H1 (cell line): ENCODE data around the gene SEC61A1. TPM values are rescaled to one million over a fixed set of nuclear protein-coding genes. Genes with fewer than 3 reads are reported as not detected.

Source experiments
- CTCF ChIA-PET: fragments of 300-600 bp; sonication (Branson Sonifier 250); formaldehyde crosslinking; loops from one replicate; lab custom pipeline; 2021; ENCODE audit not compliant: partially characterized antibody; lab: Charles Lee
- POLR2A ChIA-PET: fragments of 300-600 bp; sonication (Branson Sonifier 250); formaldehyde crosslinking; loops from one replicate; lab custom pipeline; 2021; ENCODE audit warnings: inconsistent platforms; ENCODE audit not compliant: partially characterized antibody; lab: Charles Lee
- DNase-seq, 2 experiments: peaks; one replicate each; pipeline versions ENCODE4 v3.0.0 to v3.0.0-alpha.2; 2010 to 2022; ENCODE audit warnings: low spot score in 2 of 2, low read depth in 1 of 2, mixed read lengths in 1 of 2
- FAIRE-seq: peaks from 2 replicates; lab custom pipeline; 2011; peaks lifted over from hg19 to GRCh38; lab: Jason Lieb, UNC
- H2AFZ ChIP-seq: 2 replicates; pipeline ENCODE4 v1.8.1; 2012; ENCODE audit warnings: low read length, inconsistent platforms
- H2AK5ac ChIP-seq: 2 replicates; pipeline ENCODE4 v1.6.1; 2013; ENCODE audit warnings: low read depth, low read length
- H2BK120ac ChIP-seq: replicated peaks from 2 replicates; pipeline ENCODE3; 2013; ENCODE audit warnings: low read depth, low read length, inconsistent platforms
- H2BK12ac ChIP-seq: 2 replicates; pipeline ENCODE4 v1.6.1; 2013; ENCODE audit warnings: low read depth, low read length
- H2BK15ac ChIP-seq: 2 replicates; pipeline ENCODE4 v1.6.1; 2013; ENCODE audit warnings: low read length
- H2BK20ac ChIP-seq: 2 replicates; pipeline ENCODE4 v1.6.1; 2013; ENCODE audit warnings: low read length
- H2BK5ac ChIP-seq: 2 replicates; pipeline ENCODE4 v1.6.1; 2013; ENCODE audit warnings: low read depth, low read length
- H3K14ac ChIP-seq: 2 replicates; pipeline ENCODE4 v1.6.1; 2013; ENCODE audit warnings: inconsistent platforms; ENCODE audit not compliant: insufficient read length
- H3K18ac ChIP-seq: 2 replicates; pipeline ENCODE4 v1.6.1; 2013; ENCODE audit warnings: low read length; ENCODE audit errors: extremely low read depth
- H3K23ac ChIP-seq: 2 replicates; pipeline ENCODE4 v1.6.1; 2013; ENCODE audit warnings: inconsistent platforms; ENCODE audit not compliant: insufficient read length
- H3K23me2 ChIP-seq: 2 replicates; pipeline ENCODE4 v1.6.1; 2013; ENCODE audit warnings: low read depth, low read length
- H3K27ac ChIP-seq: 2 replicates; pipeline ENCODE4 v1.6.1; 2011; ENCODE audit warnings: low read depth, low read length, inconsistent platforms
- H3K27me3 ChIP-seq, 4 experiments: replicated peaks in 1 of 4; 1 replicate in 1 of 4; 2 replicates in 3 of 4; pipeline versions ENCODE4 v1.6.1 to v1.8.1; 2011 to 2013; ENCODE audit warnings: low read length in 3 of 4, mild to moderate bottlenecking in 3 of 4, inconsistent platforms in 2 of 4, mixed read lengths in 2 of 4, moderate library complexity in 1 of 4; ENCODE audit not compliant: control insufficient read depth in 3 of 4, insufficient read depth in 3 of 4; ENCODE audit errors: extremely low read depth in 1 of 4
- H3K36me3 ChIP-seq, 4 experiments: 2 replicates each; pipeline versions ENCODE4 v1.6.1 to v1.8.1; 2011 to 2013; ENCODE audit warnings: mild to moderate bottlenecking in 4 of 4, low read length in 3 of 4, moderate library complexity in 2 of 4, control low read depth in 1 of 4, inconsistent platforms in 1 of 4; ENCODE audit not compliant: insufficient read depth in 4 of 4, control insufficient read depth in 2 of 4
- H3K4ac ChIP-seq: replicated peaks from 2 replicates; pipeline ENCODE3; 2013; ENCODE audit warnings: low read length, low read depth, mixed read lengths, inconsistent platforms; ENCODE audit not compliant: insufficient read length
- H3K4me1 ChIP-seq, 4 experiments: replicated peaks in 1 of 4; 1 replicate in 1 of 4; 2 replicates in 3 of 4; pipeline versions ENCODE4 v1.6.1 to v1.8.1; 2011 to 2013; ENCODE audit warnings: low read length in 3 of 4, inconsistent platforms in 2 of 4, mixed read lengths in 1 of 4; ENCODE audit not compliant: insufficient read depth in 4 of 4, control insufficient read depth in 3 of 4
- H3K4me2 ChIP-seq, 2 experiments: 2 replicates each; pipeline versions ENCODE4 v1.6.1 to v1.8.1; 2011 to 2013; ENCODE audit warnings: low read depth in 2 of 2, low read length in 2 of 2, control low read depth in 1 of 2, inconsistent platforms in 1 of 2, mild to moderate bottlenecking in 1 of 2; ENCODE audit not compliant: insufficient read depth in 1 of 2
- H3K4me3 ChIP-seq, 4 experiments: fragments of 200-600, 300-600 bp in 1 of 4; sonication (generic), shearing (Covaris generic), sonication (Bioruptor Twin) in 1 of 4; 2 replicates each; pipeline versions ENCODE4 v1.5.1 to v1.8.1; 2011 to 2016; ENCODE audit warnings: low read length in 4 of 4, low read depth in 3 of 4, control low read depth in 2 of 4, inconsistent platforms in 2 of 4, mild to moderate bottlenecking in 2 of 4, mixed read lengths in 1 of 4, moderate library complexity in 1 of 4; ENCODE audit not compliant: insufficient read depth in 2 of 4; ENCODE audit errors: extremely low read depth in 1 of 4
- H3K56ac ChIP-seq: replicated peaks from 2 replicates; pipeline ENCODE3; 2013; ENCODE audit warnings: low read depth, mild to moderate bottlenecking, mixed read lengths, low read length, inconsistent platforms; ENCODE audit not compliant: insufficient read length
- H3K79me1 ChIP-seq: 2 replicates; pipeline ENCODE4 v1.6.1; 2013; ENCODE audit warnings: low read depth, low read length, control low read depth
- H3K79me2 ChIP-seq, 2 experiments: 2 replicates each; pipeline versions ENCODE4 v1.6.1 to v1.8.1; 2012 to 2013; ENCODE audit warnings: low read length in 2 of 2, mild to moderate bottlenecking in 2 of 2, inconsistent platforms in 1 of 2; ENCODE audit not compliant: insufficient read depth in 2 of 2, control insufficient read depth in 1 of 2
- H3K9ac ChIP-seq, 4 experiments: replicated peaks in 1 of 4; 1 replicate in 1 of 4; 2 replicates in 3 of 4; pipeline versions ENCODE4 v1.6.1 to v1.8.1; 2011 to 2013; ENCODE audit warnings: low read depth in 3 of 4, low read length in 3 of 4, control low read depth in 2 of 4, mild to moderate bottlenecking in 2 of 4, moderate library complexity in 2 of 4, inconsistent platforms in 1 of 4; ENCODE audit errors: extremely low read depth in 1 of 4
- H3K9me3 ChIP-seq, 2 experiments: 2 replicates each; pipeline versions ENCODE4 v1.6.1 to v1.8.1; 2012 to 2013; ENCODE audit warnings: mild to moderate bottlenecking in 2 of 2, moderate library complexity in 2 of 2, control low read depth in 1 of 2, inconsistent platforms in 1 of 2, low read depth in 1 of 2, low read length in 1 of 2, mixed read lengths in 1 of 2; ENCODE audit not compliant: insufficient read depth in 2 of 2
- H4K20me1 ChIP-seq, 2 experiments: replicated peaks in 1 of 2; 2 replicates each; pipeline versions ENCODE3 to v1.8.1; 2011 to 2013; ENCODE audit warnings: inconsistent platforms in 2 of 2, low read length in 2 of 2, mild to moderate bottlenecking in 1 of 2; ENCODE audit not compliant: insufficient read depth in 2 of 2, control insufficient read depth in 1 of 2
- H4K5ac ChIP-seq: 2 replicates; pipeline ENCODE4 v1.6.1; 2013; ENCODE audit warnings: low read length, low read depth, mixed read lengths, inconsistent platforms; ENCODE audit not compliant: insufficient read length
- H4K8ac ChIP-seq: 2 replicates; pipeline ENCODE4 v1.8.0; 2013; ENCODE audit warnings: mild to moderate bottlenecking, moderate library complexity, low read length, inconsistent platforms; ENCODE audit not compliant: insufficient read depth; ENCODE audit errors: extremely low read depth
- H4K91ac ChIP-seq: replicated peaks from 2 replicates; pipeline ENCODE3; 2013; ENCODE audit warnings: low read length, mixed read lengths, inconsistent platforms; ENCODE audit not compliant: insufficient read length
- BACH1 ChIP-seq: IDR thresholded peaks from 2 replicates; pipeline ENCODE4 v1.6.1; 2012; ENCODE audit warnings: low read length, improper control_type of control experiment
- CBX5 ChIP-seq: fragments of 300-800, 300-1000 bp; sonication (generic); IDR thresholded peaks from 2 replicates; pipeline ENCODE4 v1.7.1; 2016; ENCODE audit warnings: antibody characterized with exemption, low read length, low read depth
- CEBPB ChIP-seq: IDR thresholded peaks from 2 replicates; pipeline ENCODE4 v1.6.1; 2012; ENCODE audit warnings: low read depth, low read length
- HDAC6 ChIP-seq: IDR thresholded peaks from one replicate; pipeline ENCODE4 v1.7.1; 2012; ENCODE audit warnings: low read depth, mild to moderate bottlenecking, inconsistent platforms, low read length, moderate library complexity
- JUN ChIP-seq: IDR thresholded peaks from 2 replicates; pipeline ENCODE4 v1.6.1; 2011; ENCODE audit warnings: low read depth, mild to moderate bottlenecking, improper control_type of control experiment, low read length
- KDM5A ChIP-seq: fragments of 200-600 bp; IDR thresholded peaks from 2 replicates; pipeline ENCODE4 v1.7.1; 2012; ENCODE audit warnings: mild to moderate bottlenecking, low read length, inconsistent platforms, mixed read lengths
- RAD21 ChIP-seq, 2 experiments: IDR thresholded peaks in 1 of 2; conservative IDR thresholded peaks in 1 of 2; 2 replicates each; pipeline ENCODE4 v1.6.1; 2011; ENCODE audit warnings: low read depth in 2 of 2, low read length in 2 of 2, improper control_type of control experiment in 1 of 2, inconsistent platforms in 1 of 2, mild to moderate bottlenecking in 1 of 2, moderate library complexity in 1 of 2
- RBBP5 ChIP-seq: IDR thresholded peaks from 2 replicates; pipeline ENCODE4 v1.7.1; 2012; ENCODE audit warnings: low read depth, mild to moderate bottlenecking, inconsistent platforms, low read length, moderate library complexity, borderline replicate concordance
- TAF1 ChIP-seq: IDR thresholded peaks from 2 replicates; pipeline ENCODE4 v1.6.1; 2011; ENCODE audit warnings: mild to moderate bottlenecking, low read depth, low read length
- YY1 ChIP-seq: IDR thresholded peaks from 2 replicates; pipeline ENCODE4 v1.6.1; 2011; ENCODE audit warnings: low read depth, mild to moderate bottlenecking, low read length
- ZNF274 ChIP-seq: IDR thresholded peaks from 2 replicates; pipeline ENCODE4 v1.7.0; 2012; ENCODE audit warnings: low read length, borderline replicate concordance; ENCODE audit errors: extremely low read depth
- WGBS, 2 experiments: shearing (Covaris generic) in 1 of 2; methylation state at CpG; one replicate each; pipeline versions ENCODE4 v1.1.6 to v1.1.7; 2013 to 2015; ENCODE audit warnings: low lambda C conversion rate in 2 of 2, mixed read lengths in 2 of 2, inconsistent platforms in 1 of 2, low coverage in 1 of 2, missing lambda C conversion rate in 1 of 2; ENCODE audit not compliant: insufficient replicate concordance in 2 of 2, insufficient coverage in 1 of 2, insufficient read length in 1 of 2; ENCODE audit errors: extremely low coverage in 1 of 2, missing lambda C conversion rate in 1 of 2; 5-methylcytosine and 5-hydroxymethylcytosine counted together
- polyA plus RNA-seq, 7 experiments: library from polyadenylated mRNA; depleted of rRNA in 3 of 7; stranded (reverse) in 5 of 7; unstranded in 2 of 7; fragments of >200 nt in 5 of 7; fragments of 200-250 nt in 2 of 7; gene quantifications; 1 replicate in 5 of 7; 2 replicates in 1 of 7; 4 replicates in 1 of 7; pipeline versions ENCODE4 v1.2.1 to v1.2.3, GENCODE V29; 2011 to 2013; ENCODE audit warnings: missing spikeins in 2 of 7, mixed read lengths in 2 of 7
- total RNA-seq: library from RNA; stranded (reverse); fragmentation: NEBNext Ultra II Directional; extraction: Animal tissue kit (Norgen Biotek cat#: 25700); gene quantifications from 2 replicates; pipeline ENCODE4 v1.2.1, GENCODE V29; 2021
- TF ChIP-seq, protein P1 (sequence below): IDR thresholded peaks from 2 replicates; pipeline ENCODE4 v1.6.1; 2011; ENCODE audit warnings: low read length, improper control_type of control experiment
- TF ChIP-seq, protein P2 (sequence below): IDR thresholded peaks from 2 replicates; pipeline ENCODE4 v1.6.1; 2011; ENCODE audit warnings: low read depth, mild to moderate bottlenecking, low read length; ENCODE audit not compliant: insufficient read depth

The SEC61A1 gene
- total and polyA plus RNA-seq, 2 of the 8 experiments (the other 6 are each of a cell fraction or from before 2014, with no cell fraction given) = 133 to 165 TPM

DNA sequence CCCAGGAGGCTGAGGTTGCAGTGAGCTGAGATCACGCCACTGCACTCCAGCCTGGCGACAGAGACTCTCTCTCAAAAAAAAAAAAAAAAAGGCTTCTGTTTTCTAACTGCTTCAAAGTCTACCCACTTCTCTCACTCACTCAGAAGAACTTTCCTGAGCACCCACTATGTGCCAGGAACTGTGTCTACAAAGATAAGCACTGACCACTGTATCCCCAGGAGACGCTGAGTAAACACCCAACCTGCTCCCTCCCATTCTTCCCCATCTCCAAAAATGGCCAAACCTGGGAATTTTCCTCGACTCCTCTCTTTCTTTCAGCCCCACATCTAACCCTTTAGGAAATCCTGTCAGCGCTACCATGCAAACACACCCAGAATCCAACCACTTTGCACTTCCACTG is 58.9 kb downstream of the SEC61A1 start:
- Histone ChIP-seq H3K14ac (no peak overlapping the region), H2BK120ac (no peak overlapping the region), H2AK5ac (no peak overlapping the region), H3K36me3 (peaks cover 22 to 75% (median 48%) of the 10 kb centered on the region in 4 experiments), H2BK15ac (no peak overlapping the region), H3K56ac (no peak overlapping the region), H3K4me3 (no peak overlapping the region), H3K79me2 (peaks cover 0 to 58% of the 10 kb centered on the region in 2 experiments; a peak in 2 of 4 replicates), H3K4ac (no peak overlapping the region), H3K4me1 (no peaks in the 10 kb centered on the region; a peak in 1 of 7 replicates), H3K9ac (no peak overlapping the region), H3K23ac (no peak overlapping the region), H3K79me1 (peaks cover 8% of the 10 kb centered on the region), H3K18ac (no peak overlapping the region), H4K5ac (no peak overlapping the region), H3K4me2 (no peak overlapping the region), H3K23me2 (no peaks in the 10 kb centered on the region), H4K8ac (no peak overlapping the region), H4K20me1 (peaks cover 4 to 8% of the 10 kb centered on the region in 2 experiments), H2AFZ (no peak overlapping the region), H2BK12ac (no peak overlapping the region), H2BK20ac (no peak overlapping the region), H3K27me3 (no peaks in the 10 kb centered on the region), H2BK5ac (no peak overlapping the region), H3K27ac (no peak overlapping the region), H4K91ac (no peak overlapping the region), H3K9me3 (no peaks in the 10 kb centered on the region)
- CTCF ChIA-PET = interaction anchor here (0.9 to 1.4 kb wide), 3 partner anchors 12 to 22 kb away, joined by 3 to 6 read pairs (median 3); no protein-coding TSS in a partner anchor
- WGBS, 2 experiments = 84% methylated on average over 5 of the region's 5 CpGs; no CpG with 5 or more reads in 1 of the 2 experiments
- POLR2A ChIA-PET = interaction anchor here (0.7 to 2.1 kb wide), 5 partner anchors 8 to 495 kb away, joined by 3 to 7 read pairs (median 3); no protein-coding TSS in a partner anchor
- no peak for FAIRE-seq
- DNase-seq = no peak
- TF ChIP-seq KDM5A (no peak), CEBPB (no peak), BACH1 (no peak), HDAC6 (no peak), RBBP5 (no peak), ZNF274 (no peak), RAD21 (IDR thresholded peaks at IDR 0.05 in 1 of 2, conservative IDR thresholded peaks at IDR 0.05 in 1 of 2; ENCODE audit: low read depth in 2 of 2, low read length in 2 of 2) (no peak), CBX5 (no peak), YY1 (no peak), JUN (no peak), TAF1 (no peak)
- TF ChIP-seq, protein P1, sequence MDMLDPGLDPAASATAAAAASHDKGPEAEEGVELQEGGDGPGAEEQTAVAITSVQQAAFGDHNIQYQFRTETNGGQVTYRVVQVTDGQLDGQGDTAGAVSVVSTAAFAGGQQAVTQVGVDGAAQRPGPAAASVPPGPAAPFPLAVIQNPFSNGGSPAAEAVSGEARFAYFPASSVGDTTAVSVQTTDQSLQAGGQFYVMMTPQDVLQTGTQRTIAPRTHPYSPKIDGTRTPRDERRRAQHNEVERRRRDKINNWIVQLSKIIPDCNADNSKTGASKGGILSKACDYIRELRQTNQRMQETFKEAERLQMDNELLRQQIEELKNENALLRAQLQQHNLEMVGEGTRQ = no peak
- TF ChIP-seq, protein P2, sequence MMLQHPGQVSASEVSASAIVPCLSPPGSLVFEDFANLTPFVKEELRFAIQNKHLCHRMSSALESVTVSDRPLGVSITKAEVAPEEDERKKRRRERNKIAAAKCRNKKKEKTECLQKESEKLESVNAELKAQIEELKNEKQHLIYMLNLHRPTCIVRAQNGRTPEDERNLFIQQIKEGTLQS = no peak
